Mammary epithelial cell (primary cell): ENCODE data around the gene PTPN23.

ENCODE experiments used
- CTCF ChIP-seq, 2 donors: IDR thresholded peaks in 1 of 2; conservative IDR thresholded peaks in 1 of 2; 2 replicates each; pipeline ENCODE4 v1.5.1; 2011 to 2012; ENCODE audit warnings: inconsistent platforms in 2 of 2, low read length in 2 of 2, mild to moderate bottlenecking in 2 of 2, control low read depth in 1 of 2, low read depth in 1 of 2; ENCODE audit not compliant: insufficient read depth in 1 of 2; ENCODE audit errors: extremely low read depth in 1 of 2
- EZH2 ChIP-seq: IDR thresholded peaks from 2 replicates; pipeline ENCODE4 v1.6.1; 2012; ENCODE audit warnings: low read length, inconsistent platforms, borderline replicate concordance

DNA sequence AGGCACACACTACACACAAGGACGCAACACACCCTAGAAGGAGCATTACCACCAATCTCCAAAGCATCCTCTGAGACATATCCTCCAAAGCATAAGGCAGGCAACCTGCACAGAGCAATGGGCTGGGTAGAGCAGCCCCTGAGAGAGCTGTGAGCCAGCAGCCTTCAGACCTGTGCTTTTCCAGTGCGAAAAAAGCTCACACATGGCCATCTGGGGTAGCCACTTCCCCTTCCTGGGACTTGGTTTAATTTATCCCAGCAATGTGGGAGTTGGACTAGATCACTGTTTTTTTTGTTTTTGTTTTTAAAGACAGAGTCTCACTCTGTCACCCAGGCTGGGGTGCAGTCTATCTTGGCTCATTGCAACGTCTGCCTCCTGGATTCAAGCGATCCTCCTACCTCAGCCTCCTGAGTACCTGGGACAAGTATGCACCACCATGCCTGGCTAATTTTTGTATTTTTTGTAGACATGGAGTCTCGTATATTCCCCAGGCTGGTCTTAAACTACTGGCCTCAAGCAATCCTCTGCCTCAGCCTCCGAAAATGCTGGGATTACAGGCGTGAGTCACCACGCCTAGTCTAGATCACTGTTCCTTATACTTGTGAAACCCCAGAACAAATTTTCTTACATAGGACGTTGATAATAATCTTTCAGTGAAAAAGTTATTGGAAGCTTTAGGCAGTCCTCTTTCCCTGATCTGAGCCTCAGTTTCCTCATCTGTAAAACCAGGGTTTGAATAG, 18.9 kb downstream of the PTPN23 start:
- TF ChIP-seq CTCF (conservative IDR thresholded peaks at IDR 0.05 in 1 of 2, IDR thresholded peaks at IDR 0.05 in 1 of 2; ENCODE audit: extremely low read depth in 1 of 2, insufficient read depth in 1 of 2, low read depth in 1 of 2, low read length in 2 of 2) (no peak), EZH2 (no peak)
